K562 (cell line): ENCODE data around the gene MAGEB4. TPM values are rescaled to one million over a fixed set of nuclear protein-coding genes. Genes with fewer than 3 reads are reported as not detected.

Experiments
- BRF1 ChIP-seq: IDR thresholded peaks from 3 replicates; pipeline ENCODE4 v1.6.1; 2011; ENCODE audit warnings: borderline replicate concordance, mild to moderate bottlenecking; ENCODE audit not compliant: insufficient read length; ENCODE audit errors: extremely low read depth
- FOXJ2 ChIP-seq: fragments of 200-800 bp; sonication (Bioruptor generic); IDR thresholded peaks from 2 replicates; pipeline ENCODE4 v1.6.1; 2016; ENCODE audit warnings: missing genetic modification characterization, missing compliant biosample characterization
- KAT2B ChIP-seq: IDR thresholded peaks from one replicate; pipeline ENCODE4 v1.6.1; 2012; ENCODE audit warnings: low read depth, mild to moderate bottlenecking, control low read depth, inconsistent platforms, low read length, moderate library complexity
- KHSRP ChIP-seq: fragments of 450-650 bp; IDR thresholded peaks from 2 replicates; pipeline ENCODE4 v1.6.1; 2017
- MCM5 ChIP-seq: fragments of 450-650 bp; IDR thresholded peaks from 2 replicates; pipeline ENCODE4 v1.6.1; 2016; ENCODE audit warnings: low read depth
- NFIC ChIP-seq: fragments of 450-650 bp; IDR thresholded peaks from 2 replicates; pipeline ENCODE4 v1.6.1; 2017; ENCODE audit warnings: mild to moderate bottlenecking, inconsistent platforms
- NFRKB ChIP-seq: fragments of 450-650 bp; IDR thresholded peaks from 2 replicates; pipeline ENCODE4 v1.6.1; 2016; ENCODE audit warnings: low read depth
- POLR2AphosphoS2 ChIP-seq: IDR thresholded peaks from 2 replicates; pipeline ENCODE4 v1.6.1; 2012; ENCODE audit warnings: low read length, improper control_type of control experiment
- POLR3A ChIP-seq: IDR thresholded peaks from 2 replicates; pipeline ENCODE4 v1.6.1; 2011; ENCODE audit warnings: borderline replicate concordance, mild to moderate bottlenecking, moderate library complexity; ENCODE audit not compliant: insufficient read length, insufficient read depth; ENCODE audit errors: extremely low read depth
- SMARCE1 ChIP-seq: fragments of 450-650 bp; IDR thresholded peaks from 2 replicates; pipeline ENCODE4 v1.7.1; 2016; ENCODE audit warnings: mild to moderate bottlenecking
- SPI1 ChIP-seq: IDR thresholded peaks from 2 replicates; pipeline ENCODE4 v1.6.1; 2011; ENCODE audit warnings: low read depth, low read length, control low read depth, borderline replicate concordance
- SRSF3 ChIP-seq: fragments of 200-400 bp; formaldehyde crosslinking; IDR thresholded peaks from 2 replicates; pipeline ENCODE4 v1.6.1; 2016; ENCODE audit warnings: mild to moderate bottlenecking, low read length, moderate library complexity; ENCODE audit not compliant: insufficient read depth
- TBP ChIP-seq: optimal IDR thresholded peaks from 2 replicates; pipeline ENCODE3; 2011; ENCODE audit warnings: low read depth, low read length, improper control_type of control experiment
- U2AF1 ChIP-seq: fragments of 200-400 bp; formaldehyde crosslinking; optimal IDR thresholded peaks from 2 replicates; pipeline ENCODE3; 2017; ENCODE audit warnings: mild to moderate bottlenecking, low read depth, low read length, moderate library complexity
- XRCC5 ChIP-seq: fragments of 200-400 bp; formaldehyde crosslinking; IDR thresholded peaks from 2 replicates; pipeline ENCODE4 v1.6.1; 2017; ENCODE audit warnings: low read depth, mild to moderate bottlenecking, low read length
- ZBTB8A ChIP-seq: fragments of 450-650 bp; IDR thresholded peaks from 2 replicates; pipeline ENCODE4 v1.6.1; 2018; ENCODE audit warnings: mild to moderate bottlenecking, moderate library complexity; ENCODE audit not compliant: partially characterized antibody
- ZC3H4 ChIP-seq: sonication (generic); formaldehyde crosslinking; IDR thresholded peaks from 2 replicates; pipeline ENCODE4 v1.9.0; 2021; ENCODE audit warnings: missing genetic modification reagents, borderline replicate concordance
- ZNF146 ChIP-seq: IDR thresholded peaks from one replicate; pipeline ENCODE4 v1.6.1; 2018; ENCODE audit warnings: missing compliant biosample characterization; ENCODE audit not compliant: unreplicated experiment
- ZNF224 ChIP-seq: sonication (generic); formaldehyde crosslinking; IDR thresholded peaks from 2 replicates; pipeline ENCODE4 v1.8.0; 2022; ENCODE audit warnings: mild to moderate bottlenecking, missing genetic modification reagents
- ZNF274 ChIP-seq: IDR thresholded peaks from 2 replicates; pipeline ENCODE4 v1.6.1; 2011; ENCODE audit warnings: low read depth, mild to moderate bottlenecking, low read length, moderate library complexity, borderline replicate concordance
- ZNF354B ChIP-seq: fragments of 250-450 bp; sonication (Bioruptor Pico); IDR thresholded peaks from 2 replicates; pipeline ENCODE4 v1.4.0; 2020
- ZNF436 ChIP-seq: fragments of 250-450, 450-650 bp; sonication (Bioruptor Pico); formaldehyde crosslinking; IDR thresholded peaks from 2 replicates; pipeline ENCODE4 v1.7.0; 2020; ENCODE audit warnings: mild to moderate bottlenecking
- ZNF830 ChIP-seq: fragments of 250-450 bp; sonication (Bioruptor Pico); IDR thresholded peaks from 2 replicates; pipeline ENCODE4 v1.5.0; 2021; ENCODE audit warnings: mild to moderate bottlenecking
- ZSCAN29 ChIP-seq: fragments of 450-650 bp; IDR thresholded peaks from 2 replicates; pipeline ENCODE4 v1.6.1; 2017
- polyA plus RNA-seq, 8 experiments: library from polyadenylated mRNA; depleted of rRNA in 4 of 8; stranded (reverse) in 5 of 8; unstranded in 3 of 8; fragments of >200 nt; fragmentation: Nextera tagmentation in 2 of 8; fragmentation: Illumina TruSeq in 1 of 8; extraction: Ambion mirVana in 2 of 8; extraction: Trizol in 1 of 8; gene quantifications; 2 replicates each; pipeline versions ENCODE4 v1.2.1 to v1.2.3, GENCODE V29; 2011 to 2014; ENCODE audit warnings: inconsistent platforms in 1 of 8, missing spikeins in 1 of 8
- total RNA-seq, 7 experiments: library from RNA; depleted of rRNA in 6 of 7; stranded (reverse); fragments of >200 nt in 6 of 7; fragmentation: Illumina TruSeq in 2 of 7; extraction: Trizol in 2 of 7; gene quantifications; 2 replicates each; pipeline versions ENCODE4 v1.2.1 to v1.2.3, GENCODE V29; 2011 to 2021; ENCODE audit warnings: low replicate concordance in 1 of 7
- TF ChIP-seq, protein P1 (sequence below): fragments of 450-650 bp; IDR thresholded peaks from 2 replicates; pipeline ENCODE4 v1.6.1; 2016; ENCODE audit warnings: mild to moderate bottlenecking
- TF ChIP-seq, protein P2 (sequence below): fragments of 250-450 bp; sonication (Bioruptor Pico); IDR thresholded peaks from 2 replicates; pipeline ENCODE4 v1.8.0; 2022; ENCODE audit warnings: inconsistent platforms
- TF ChIP-seq, protein P3 (sequence below): IDR thresholded peaks from 2 replicates; pipeline ENCODE4 v1.6.1; 2011; ENCODE audit not compliant: insufficient read length; ENCODE audit errors: extremely low read depth

Gene MAGEB4
- total and polyA plus RNA-seq, 9 of the 15 experiments (the other 6 are each of a cell fraction or from before 2014, with no cell fraction given), result 0.04 to 0.09 (median 0.06) TPM; not detected in 6

DNA sequence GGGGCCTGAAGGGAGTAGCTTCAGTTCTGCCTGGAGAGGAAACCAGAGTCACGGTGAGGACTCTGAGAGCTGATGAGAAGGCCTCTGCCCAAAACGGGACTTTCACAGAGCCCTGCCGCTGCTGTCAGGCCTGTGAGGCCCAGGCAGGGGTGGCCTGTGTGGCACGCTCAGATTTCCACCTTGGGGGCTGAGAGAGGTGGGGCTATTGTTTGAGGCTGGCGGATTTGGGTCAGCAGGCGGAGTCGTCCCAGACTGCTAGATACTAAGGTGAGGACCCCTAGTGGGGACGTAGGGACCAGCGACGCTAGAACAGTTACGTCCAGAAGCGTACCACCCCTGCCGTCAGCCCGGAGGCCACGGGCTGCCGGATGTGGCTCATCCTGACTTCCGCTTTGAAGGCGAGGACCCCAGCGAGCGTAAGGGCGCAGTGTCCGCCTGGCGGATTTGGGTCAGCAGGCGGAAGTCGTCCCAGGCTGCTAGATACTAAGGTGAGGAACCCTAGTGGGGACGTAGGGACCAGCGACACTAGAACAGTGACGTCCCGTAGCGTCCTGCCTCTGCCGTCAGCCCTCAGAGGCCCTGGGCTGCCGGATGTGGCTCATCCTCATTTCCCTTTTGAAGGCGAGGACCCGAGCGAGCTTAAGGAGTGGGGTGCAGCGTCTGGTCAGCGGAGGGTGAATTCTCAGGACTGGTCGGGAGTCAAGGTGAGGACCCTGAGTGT lies 5.1 kb downstream of the MAGEB4 start, which contains the start of gene MAGEB1 (continued):
- TF ChIP-seq, protein P1, sequence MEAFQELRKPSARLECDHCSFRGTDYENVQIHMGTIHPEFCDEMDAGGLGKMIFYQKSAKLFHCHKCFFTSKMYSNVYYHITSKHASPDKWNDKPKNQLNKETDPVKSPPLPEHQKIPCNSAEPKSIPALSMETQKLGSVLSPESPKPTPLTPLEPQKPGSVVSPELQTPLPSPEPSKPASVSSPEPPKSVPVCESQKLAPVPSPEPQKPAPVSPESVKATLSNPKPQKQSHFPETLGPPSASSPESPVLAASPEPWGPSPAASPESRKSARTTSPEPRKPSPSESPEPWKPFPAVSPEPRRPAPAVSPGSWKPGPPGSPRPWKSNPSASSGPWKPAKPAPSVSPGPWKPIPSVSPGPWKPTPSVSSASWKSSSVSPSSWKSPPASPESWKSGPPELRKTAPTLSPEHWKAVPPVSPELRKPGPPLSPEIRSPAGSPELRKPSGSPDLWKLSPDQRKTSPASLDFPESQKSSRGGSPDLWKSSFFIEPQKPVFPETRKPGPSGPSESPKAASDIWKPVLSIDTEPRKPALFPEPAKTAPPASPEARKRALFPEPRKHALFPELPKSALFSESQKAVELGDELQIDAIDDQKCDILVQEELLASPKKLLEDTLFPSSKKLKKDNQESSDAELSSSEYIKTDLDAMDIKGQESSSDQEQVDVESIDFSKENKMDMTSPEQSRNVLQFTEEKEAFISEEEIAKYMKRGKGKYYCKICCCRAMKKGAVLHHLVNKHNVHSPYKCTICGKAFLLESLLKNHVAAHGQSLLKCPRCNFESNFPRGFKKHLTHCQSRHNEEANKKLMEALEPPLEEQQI, result no peak
- TF ChIP-seq ZNF354B (CRISPR knock-in tag) (no peak), ZNF146 (CRISPR knock-in tag) (no peak), ZC3H4 (CRISPR knock-in tag) (no peak), ZNF224 (CRISPR knock-in tag) (no peak), ZNF830 (CRISPR knock-in tag) (no peak), ZSCAN29 (no peak), BRF1 (no peak), ZNF436 (no peak), KHSRP (no peak), SRSF3 (no peak), MCM5 (no peak), U2AF1 (no peak), FOXJ2 (tag) (no peak), ZNF274 (no peak), ZBTB8A (no peak), KAT2B (no peak), TBP (no peak), NFRKB (peak; percentile 50; the same call in 1 of the 2 replicates), POLR3A (no peak), POLR2AphosphoS2 (no peak), NFIC (no peak), SMARCE1 (no peak), XRCC5 (no peak), SPI1 (peak; percentile 73; the same call in 1 of the 2 replicates)
- TF ChIP-seq, protein P2, sequence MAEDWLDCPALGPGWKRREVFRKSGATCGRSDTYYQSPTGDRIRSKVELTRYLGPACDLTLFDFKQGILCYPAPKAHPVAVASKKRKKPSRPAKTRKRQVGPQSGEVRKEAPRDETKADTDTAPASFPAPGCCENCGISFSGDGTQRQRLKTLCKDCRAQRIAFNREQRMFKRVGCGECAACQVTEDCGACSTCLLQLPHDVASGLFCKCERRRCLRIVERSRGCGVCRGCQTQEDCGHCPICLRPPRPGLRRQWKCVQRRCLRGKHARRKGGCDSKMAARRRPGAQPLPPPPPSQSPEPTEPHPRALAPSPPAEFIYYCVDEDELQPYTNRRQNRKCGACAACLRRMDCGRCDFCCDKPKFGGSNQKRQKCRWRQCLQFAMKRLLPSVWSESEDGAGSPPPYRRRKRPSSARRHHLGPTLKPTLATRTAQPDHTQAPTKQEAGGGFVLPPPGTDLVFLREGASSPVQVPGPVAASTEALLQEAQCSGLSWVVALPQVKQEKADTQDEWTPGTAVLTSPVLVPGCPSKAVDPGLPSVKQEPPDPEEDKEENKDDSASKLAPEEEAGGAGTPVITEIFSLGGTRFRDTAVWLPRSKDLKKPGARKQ, result no peak
- TF ChIP-seq, protein P3, sequence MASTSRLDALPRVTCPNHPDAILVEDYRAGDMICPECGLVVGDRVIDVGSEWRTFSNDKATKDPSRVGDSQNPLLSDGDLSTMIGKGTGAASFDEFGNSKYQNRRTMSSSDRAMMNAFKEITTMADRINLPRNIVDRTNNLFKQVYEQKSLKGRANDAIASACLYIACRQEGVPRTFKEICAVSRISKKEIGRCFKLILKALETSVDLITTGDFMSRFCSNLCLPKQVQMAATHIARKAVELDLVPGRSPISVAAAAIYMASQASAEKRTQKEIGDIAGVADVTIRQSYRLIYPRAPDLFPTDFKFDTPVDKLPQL, result no peak
